Uterus (tissue), 2 donors: ENCODE results near the gene HNRNPD.

Source experiments
- CTCF ChIP-seq, 4 experiments: fragments of 200-600 bp in 2 of 4; fragments of 450-650 bp in 2 of 4; sonication (generic) in 2 of 4; IDR thresholded peaks; one replicate each; pipeline ENCODE4 v1.5.1; 2016 to 2019; ENCODE audit warnings: antibody characterized with exemption in 4 of 4, mild to moderate bottlenecking in 2 of 4, moderate library complexity in 1 of 4
- POLR2A ChIP-seq, 2 donors: fragments of 450-650 bp; IDR thresholded peaks; one replicate each; pipeline ENCODE4 v1.6.1; 2016; ENCODE audit warnings: antibody characterized with exemption in 2 of 2, mild to moderate bottlenecking in 1 of 2, moderate library complexity in 1 of 2

GRCh38 chr4:82397527-82397926, 23.7 kb upstream of the HNRNPD start:
- no peak for TF ChIP-seq CTCF (IDR thresholded peaks at IDR 0.05)
- no peak for TF ChIP-seq POLR2A (IDR thresholded peaks at IDR 0.05)
